T-helper 22 cell (primary cell): ENCODE measurements around the gene GDNF.
"Not testable (repeated sequence)": the region's sequence is repeated elsewhere in the genome, so short reads cannot be mapped to it uniquely, and the experiment has no call there.

ENCODE experiments used
- DNase-seq: peaks from one replicate; pipeline ENCODE4 v3.0.0-alpha.2; 2020; ENCODE audit warnings: low read depth

Gene GDNF, protein sequence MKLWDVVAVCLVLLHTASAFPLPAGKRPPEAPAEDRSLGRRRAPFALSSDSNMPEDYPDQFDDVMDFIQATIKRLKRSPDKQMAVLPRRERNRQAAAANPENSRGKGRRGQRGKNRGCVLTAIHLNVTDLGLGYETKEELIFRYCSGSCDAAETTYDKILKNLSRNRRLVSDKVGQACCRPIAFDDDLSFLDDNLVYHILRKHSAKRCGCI

DNA sequence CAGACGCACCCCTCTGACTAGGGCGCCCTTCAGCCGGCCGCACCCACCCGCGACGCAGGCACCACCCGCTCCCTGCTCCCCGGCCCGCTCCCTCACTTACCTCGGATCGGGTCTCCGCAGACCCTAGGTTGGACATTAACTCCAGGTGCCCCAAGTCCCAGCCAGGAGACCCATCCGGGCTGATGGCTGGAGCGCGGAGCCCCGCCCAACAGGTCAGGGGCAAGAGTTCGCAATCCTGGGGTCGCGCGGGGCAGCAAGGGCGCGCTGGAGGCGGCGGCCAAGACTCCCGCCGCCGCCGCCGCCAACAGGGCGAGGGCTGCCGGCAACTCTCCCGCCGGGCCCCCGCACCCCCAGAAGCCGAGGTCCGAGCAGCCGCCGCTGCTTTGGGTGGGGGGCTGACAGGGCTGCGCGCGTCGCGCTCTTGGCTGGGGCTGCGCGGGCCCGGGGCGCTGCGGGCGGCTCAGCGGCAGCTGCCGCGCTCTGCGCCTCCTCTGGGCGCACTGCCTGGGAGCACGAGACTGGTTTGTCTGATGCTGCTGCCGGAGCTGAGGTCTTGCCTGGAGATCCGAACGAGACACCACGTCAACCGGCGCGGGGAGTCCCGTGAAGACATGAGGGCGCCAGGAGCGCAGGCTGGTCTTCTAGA, at the start of gene GDNF:
Gene GDNF, minus strand, starts transcription at position 635 of the 646 bp plus-strand sequence. CDS start 5,245 bp downstream, outside the sequence.
- DNase-seq: no peak

GRCh38 chr5:37888476-37888875, 48.6 kb upstream of the GDNF start:
- DNase-seq: no peak

DNA sequence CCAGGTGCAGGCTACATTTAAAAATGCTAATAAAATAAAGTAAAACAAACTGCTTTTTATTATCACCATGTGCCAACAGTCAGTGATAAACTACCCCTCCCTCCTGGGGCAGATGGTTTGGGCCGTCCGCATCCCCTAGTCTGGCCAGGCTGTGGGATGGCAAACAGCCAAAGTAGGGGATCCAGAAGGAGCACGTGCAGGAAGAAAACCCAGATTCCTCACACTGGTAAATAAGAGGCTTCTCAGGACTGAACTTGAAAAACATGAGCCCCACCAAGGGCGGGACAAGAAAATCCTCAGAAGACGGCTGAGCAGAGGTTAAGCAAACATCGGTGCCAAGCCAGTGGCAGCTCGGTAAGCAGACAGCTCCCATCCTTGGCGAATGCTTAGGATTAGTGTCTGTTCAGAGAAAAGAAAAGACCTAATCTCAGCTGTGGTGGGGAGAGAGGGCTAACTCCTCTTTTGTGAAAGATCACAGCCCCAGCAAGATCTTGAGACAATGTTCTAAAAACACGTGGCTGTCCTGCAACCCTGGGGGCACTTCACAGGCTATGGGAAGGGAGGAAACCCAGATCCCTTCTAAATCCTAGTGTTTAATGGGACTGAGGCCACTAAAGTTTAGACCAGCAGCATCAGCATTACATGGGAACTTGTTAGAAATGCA, 46.5 kb upstream of the GDNF start:
- no peak for DNase-seq

DNA sequence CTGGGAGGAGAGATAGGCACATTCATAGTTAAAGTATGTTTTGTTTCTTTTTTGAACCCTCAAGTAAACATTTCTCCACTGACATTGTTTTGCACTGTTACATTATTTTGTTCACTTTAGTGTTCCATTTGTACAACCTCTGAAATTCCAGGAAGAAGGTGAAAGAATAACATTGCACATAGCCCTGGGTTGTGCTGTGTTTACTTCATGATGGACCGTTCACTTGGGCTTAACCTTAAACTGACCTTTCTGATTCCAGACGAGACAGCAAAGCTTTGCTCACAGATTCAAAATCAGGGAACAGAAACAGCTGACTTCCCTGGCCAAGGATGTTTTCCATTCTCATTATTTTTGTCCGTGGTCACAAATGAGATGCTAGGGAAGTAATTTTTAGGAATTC, 42.8 kb upstream of the GDNF start:
- no peak for DNase-seq

GRCh38 chr5:37881359-37881758, 41.5 kb upstream of the GDNF start:
- DNase-seq: no peak

DNA sequence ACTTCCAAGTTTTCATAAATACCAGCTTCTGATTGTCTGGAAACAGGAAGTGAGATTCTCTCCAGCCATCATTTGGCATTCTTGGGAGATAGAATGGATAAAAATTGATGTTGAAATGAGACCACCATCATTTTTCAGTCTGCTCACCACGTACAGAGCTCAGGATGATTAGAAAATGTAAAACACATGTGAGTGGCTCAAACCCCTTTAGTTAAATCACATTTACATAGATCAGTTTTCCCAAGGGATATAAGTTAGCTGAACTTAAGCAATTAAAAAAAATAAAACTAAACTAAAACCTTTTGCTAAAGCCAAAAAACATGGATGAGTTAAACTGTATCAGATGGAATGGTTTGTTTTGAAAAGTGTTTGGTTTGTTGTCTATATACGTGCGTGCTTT, 37.1 kb upstream of the GDNF start:
- no peak for DNase-seq

- no peak for DNase-seq
These were observed 36.4 kb upstream of the GDNF start for GRCh38 chr5:37876245-37876644.

DNA sequence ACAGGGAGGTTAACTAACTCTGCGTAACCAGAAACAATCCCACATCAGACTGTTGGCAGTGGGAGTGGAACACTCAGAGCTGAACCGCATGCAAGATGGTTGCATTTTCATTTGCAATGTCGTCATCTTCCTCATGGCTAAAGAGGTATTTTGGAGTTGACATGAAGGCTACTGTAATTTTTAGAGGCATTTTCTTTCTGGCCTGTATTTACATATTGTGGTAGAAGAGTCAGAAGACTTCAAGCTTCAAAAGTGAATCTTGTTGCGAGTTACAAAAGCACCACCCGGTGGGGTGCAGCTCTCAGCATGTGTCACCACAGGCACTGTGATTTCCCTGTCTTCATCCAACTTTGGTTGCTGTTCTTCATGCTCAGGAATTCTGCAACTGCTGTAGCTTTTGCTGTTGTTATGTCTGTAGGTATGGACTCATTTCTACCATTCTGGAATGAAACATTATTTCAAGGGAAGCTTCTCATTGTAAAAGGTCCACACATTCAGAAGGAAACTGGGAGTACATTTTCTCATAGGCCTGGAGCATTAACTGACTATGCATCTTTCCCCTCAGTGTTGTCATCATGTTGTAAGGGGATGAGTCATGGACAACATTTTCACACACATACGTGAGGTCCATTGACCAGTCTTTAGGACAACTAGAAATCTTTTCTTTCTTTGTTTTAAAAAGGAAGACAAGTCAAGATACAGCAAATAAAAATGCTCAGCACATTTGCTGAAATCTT, 35.4 kb upstream of the GDNF start:
- no peak for DNase-seq

DNA sequence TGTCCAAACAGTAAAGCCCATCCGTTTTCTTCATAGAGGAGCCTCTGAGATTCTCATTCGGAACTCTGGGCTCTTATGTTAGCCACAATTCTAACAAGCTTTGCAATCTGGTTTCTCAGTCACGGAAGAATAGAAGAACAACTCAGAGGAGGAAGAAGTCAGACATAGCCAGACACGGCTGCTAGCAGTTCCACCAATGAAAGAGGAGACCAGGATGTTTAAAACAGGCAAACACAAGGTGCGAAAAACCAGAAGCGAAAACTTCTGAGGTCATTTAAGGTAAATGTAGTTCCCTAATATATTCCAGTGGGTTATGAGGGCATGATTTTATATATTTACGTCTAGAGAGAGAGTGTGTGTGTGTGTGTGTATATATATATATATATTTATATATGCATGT, 34.1 kb upstream of the GDNF start:
- no peak for DNase-seq

- DNase-seq: no peak
These were observed 31.4 kb upstream of the GDNF start for GRCh38 chr5:37871023-37871815.

- no peak for DNase-seq
These were observed 29.4 kb upstream of the GDNF start for GRCh38 chr5:37869216-37869615.

- no peak for DNase-seq
These were observed 27.8 kb upstream of the GDNF start for GRCh38 chr5:37867654-37868053.

GRCh38 chr5:37862907-37863306, 23.1 kb upstream of the GDNF start:
- DNase-seq: not testable (repeated sequence)

- no peak for DNase-seq
These were observed 20.4 kb upstream of the GDNF start for GRCh38 chr5:37860206-37860605.

GRCh38 chr5:37859805-37860204, 20.0 kb upstream of the GDNF start:
- DNase-seq: no peak

- no peak for DNase-seq
These were observed 18.4 kb upstream of the GDNF start for GRCh38 chr5:37858250-37858649.

GRCh38 chr5:37857696-37858095, 17.9 kb upstream of the GDNF start:
- DNase-seq: no peak

DNA sequence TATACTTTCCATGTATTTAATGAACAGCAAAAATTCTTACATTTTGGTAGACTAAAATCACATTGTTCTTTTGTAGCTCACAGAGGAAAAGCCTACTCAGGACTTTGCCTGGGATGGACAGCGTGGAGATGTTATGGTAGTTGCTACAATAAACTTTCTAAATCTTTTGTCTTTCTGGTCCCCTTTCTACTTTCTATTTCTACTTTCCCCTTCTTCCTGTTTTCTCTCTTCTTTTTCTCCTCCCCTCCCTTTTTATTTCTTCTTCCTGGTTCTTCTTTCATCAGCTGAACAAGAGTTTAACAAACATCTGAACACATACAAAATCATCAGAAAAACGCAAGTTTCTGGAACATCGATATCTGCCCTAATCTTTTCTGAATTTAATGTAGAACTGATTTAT, 15.6 kb upstream of the GDNF start:
- DNase-seq: no peak

DNA sequence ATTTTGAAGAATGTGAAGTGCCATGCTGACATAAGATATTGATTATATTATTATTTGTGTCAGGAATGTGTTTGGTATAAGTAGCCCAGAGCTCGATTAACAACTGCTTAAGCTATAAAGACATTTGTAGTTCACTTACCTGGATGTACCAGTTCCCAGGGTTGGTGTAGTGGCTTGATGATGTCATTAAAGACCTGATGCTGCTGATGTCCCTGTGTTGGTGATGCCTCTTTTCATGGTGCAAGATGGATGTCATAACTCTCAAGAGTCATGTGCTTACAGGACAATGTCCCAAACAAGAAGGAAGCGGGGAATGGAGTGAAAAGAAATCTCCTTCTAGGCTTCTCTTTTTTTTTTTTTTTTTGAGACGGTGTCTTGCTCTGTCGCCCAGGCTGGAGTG, 11.5 kb upstream of the GDNF start:
- DNase-seq: no peak

DNA sequence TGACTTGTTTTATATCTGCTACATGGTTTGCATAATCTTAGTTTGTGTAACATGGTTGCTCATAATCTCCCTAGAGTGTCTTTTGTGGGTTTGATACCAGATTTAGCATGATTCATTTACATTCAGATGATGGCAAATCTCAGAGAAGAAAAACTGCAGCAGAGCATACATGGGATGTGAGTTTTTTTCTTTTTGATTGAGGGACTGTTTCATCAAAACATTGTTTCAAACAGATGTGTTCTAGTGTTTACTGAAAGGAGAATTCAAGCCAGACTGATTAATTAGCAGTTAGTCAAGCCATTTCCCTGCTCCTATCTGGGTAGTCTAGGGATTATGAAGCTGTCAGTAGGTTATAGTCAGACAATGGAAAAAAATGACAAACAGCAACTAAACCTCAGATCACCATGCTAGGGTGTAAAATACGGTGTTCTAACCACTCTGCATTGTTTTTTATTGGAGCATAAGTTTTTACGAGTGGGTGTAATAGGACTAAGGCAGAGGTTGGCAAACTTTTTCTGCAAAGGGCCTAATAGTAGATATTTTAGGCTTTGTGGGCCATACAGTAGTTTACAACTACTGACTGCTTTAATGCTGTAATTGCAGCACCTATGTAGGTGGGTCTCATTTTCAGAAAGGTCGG, 10.5 kb upstream of the GDNF start:
- DNase-seq: no peak

GRCh38 chr5:37849641-37850040, 9.8 kb upstream of the GDNF start:
- no peak for DNase-seq
